SK-N-SH treated with all-trans-retinoic acid at 6 μM for 48 hours (cell line): ENCODE results near the gene KCNIP1.

ENCODE experiments used
- ATAC-seq: fragments of 200-7000 bp; cut with Tn5 transposase; 3 replicates; pipeline ENCODE4 v1.9.1; 2020; ENCODE audit warnings: mild to moderate bottlenecking, moderate library complexity
- ARNTL ChIP-seq: fragments of 450-650 bp; formaldehyde crosslinking; IDR thresholded peaks from 2 replicates; pipeline ENCODE4 v1.5.0; 2020; ENCODE audit warnings: low read depth, mild to moderate bottlenecking, moderate library complexity, borderline replicate concordance
- BACH2 ChIP-seq: fragments of 250-450 bp; sonication (Bioruptor Pico); IDR thresholded peaks from 2 replicates; pipeline ENCODE4 v1.9.0; 2021; ENCODE audit warnings: mild to moderate bottlenecking, borderline replicate concordance
- CSDC2 ChIP-seq: fragments of 250-450 bp; sonication (Bioruptor Pico); IDR thresholded peaks from 2 replicates; pipeline ENCODE4 v1.5.0; 2020; ENCODE audit warnings: mild to moderate bottlenecking, moderate library complexity
- ESRRG ChIP-seq: fragments of 250-450 bp; sonication (Bioruptor Pico); IDR thresholded peaks from 2 replicates; pipeline ENCODE4 v1.6.1; 2021; ENCODE audit warnings: mild to moderate bottlenecking
- GLIS3 ChIP-seq: fragments of 250-450 bp; sonication (Bioruptor Pico); IDR thresholded peaks from 2 replicates; pipeline ENCODE4 v1.5.0; 2020; ENCODE audit warnings: mild to moderate bottlenecking, moderate library complexity
- ISL1 ChIP-seq: fragments of 250-450 bp; sonication (Bioruptor Pico); IDR thresholded peaks from 2 replicates; pipeline ENCODE4 v2.1.2; 2022; ENCODE audit warnings: mild to moderate bottlenecking, moderate library complexity
- OSR1 ChIP-seq: fragments of 250-450 bp; sonication (Bioruptor Pico); IDR thresholded peaks from 2 replicates; pipeline ENCODE4 v1.8.0; 2022; ENCODE audit warnings: moderate library complexity, mild to moderate bottlenecking, inconsistent platforms
- PPARA ChIP-seq: fragments of 250-450 bp; sonication (Bioruptor Pico); IDR thresholded peaks from 2 replicates; pipeline ENCODE4 v1.5.0; 2020; ENCODE audit warnings: mild to moderate bottlenecking, borderline replicate concordance
- RARB ChIP-seq: fragments of 250-450 bp; sonication (Bioruptor Pico); IDR thresholded peaks from 2 replicates; pipeline ENCODE4 v1.8.0; 2021; ENCODE audit warnings: mild to moderate bottlenecking, moderate library complexity
- SNAI2 ChIP-seq: fragments of 250-450 bp; sonication (Bioruptor Pico); IDR thresholded peaks from 2 replicates; pipeline ENCODE4 v1.5.0; 2020; ENCODE audit warnings: mild to moderate bottlenecking, moderate library complexity
- TCF4 ChIP-seq: fragments of 250-450 bp; sonication (Bioruptor Pico); IDR thresholded peaks from 2 replicates; pipeline ENCODE4 v1.8.0; 2021; ENCODE audit warnings: mild to moderate bottlenecking, moderate library complexity, borderline replicate concordance
- TOX ChIP-seq: fragments of 250-450 bp; sonication (Bioruptor Pico); IDR thresholded peaks from 2 replicates; pipeline ENCODE4 v1.8.0; 2021; ENCODE audit warnings: mild to moderate bottlenecking, moderate library complexity, borderline replicate concordance
- ZC3H10 ChIP-seq: fragments of 250-450 bp; sonication (Bioruptor Pico); IDR thresholded peaks from 2 replicates; pipeline ENCODE4 v1.5.1; 2021; ENCODE audit warnings: mild to moderate bottlenecking, moderate library complexity
- ZFP3 ChIP-seq: fragments of 250-450 bp; sonication (Bioruptor Pico); IDR thresholded peaks from 2 replicates; pipeline ENCODE4 v1.5.0; 2020; ENCODE audit warnings: mild to moderate bottlenecking, moderate library complexity
- ZFP30 ChIP-seq: fragments of 450-650 bp; formaldehyde crosslinking; IDR thresholded peaks from 2 replicates; pipeline ENCODE4 v1.5.0; 2022; ENCODE audit warnings: mild to moderate bottlenecking, moderate library complexity
- ZNF565 ChIP-seq: fragments of 450-650 bp; formaldehyde crosslinking; conservative IDR thresholded peaks from 2 replicates; pipeline ENCODE4 v1.5.0; 2020; ENCODE audit warnings: low read depth, mild to moderate bottlenecking, moderate library complexity
- ZNF70 ChIP-seq: fragments of 450-650 bp; formaldehyde crosslinking; IDR thresholded peaks from 2 replicates; pipeline ENCODE4 v1.5.0; 2020; ENCODE audit warnings: mild to moderate bottlenecking, moderate library complexity
- TF ChIP-seq, protein P1 (sequence below): fragments of 250-450 bp; sonication (Bioruptor Pico); IDR thresholded peaks from 2 replicates; pipeline ENCODE4 v1.8.0; 2020; ENCODE audit warnings: mild to moderate bottlenecking, moderate library complexity, borderline replicate concordance
- TF ChIP-seq, protein P2 (sequence below): fragments of 250-450 bp; sonication (Bioruptor Pico); IDR thresholded peaks from 2 replicates; pipeline ENCODE4 v1.5.1; 2021; ENCODE audit warnings: mild to moderate bottlenecking, moderate library complexity
- TF ChIP-seq, protein P3 (sequence below): fragments of 250-450 bp; sonication (Bioruptor Pico); IDR thresholded peaks from 2 replicates; pipeline ENCODE4 v1.8.0; 2021; ENCODE audit warnings: low read depth, mild to moderate bottlenecking, moderate library complexity, borderline replicate concordance
- TF ChIP-seq, protein P4 (sequence below): fragments of 250-450 bp; sonication (Bioruptor Pico); IDR thresholded peaks from 2 replicates; pipeline ENCODE4 v1.5.0; 2020; ENCODE audit warnings: mild to moderate bottlenecking, moderate library complexity

Gene KCNIP1

DNA sequence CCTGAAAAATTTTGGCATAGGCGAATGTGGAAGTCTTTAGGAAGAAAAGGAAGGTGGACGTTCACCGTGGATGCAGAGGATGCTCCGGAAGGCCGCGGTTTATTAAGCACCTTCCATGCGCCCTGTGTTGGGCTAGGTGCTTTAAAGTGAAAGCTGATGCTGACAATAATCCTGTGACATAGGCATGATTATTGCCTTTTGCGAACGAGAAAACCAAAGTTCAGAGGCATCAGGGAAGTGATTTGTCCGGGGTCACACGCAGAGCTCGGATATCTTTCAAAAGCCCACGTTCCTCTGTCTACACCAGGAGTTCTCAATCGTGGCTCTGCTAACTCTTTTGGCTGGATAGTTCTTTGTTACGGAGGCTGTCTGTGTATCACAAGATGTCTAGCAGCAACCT, 267.7 kb downstream of the KCNIP1 start:
- no peak for ATAC-seq
- TF ChIP-seq RARB (CRISPR knock-in tag), result no peak

DNA sequence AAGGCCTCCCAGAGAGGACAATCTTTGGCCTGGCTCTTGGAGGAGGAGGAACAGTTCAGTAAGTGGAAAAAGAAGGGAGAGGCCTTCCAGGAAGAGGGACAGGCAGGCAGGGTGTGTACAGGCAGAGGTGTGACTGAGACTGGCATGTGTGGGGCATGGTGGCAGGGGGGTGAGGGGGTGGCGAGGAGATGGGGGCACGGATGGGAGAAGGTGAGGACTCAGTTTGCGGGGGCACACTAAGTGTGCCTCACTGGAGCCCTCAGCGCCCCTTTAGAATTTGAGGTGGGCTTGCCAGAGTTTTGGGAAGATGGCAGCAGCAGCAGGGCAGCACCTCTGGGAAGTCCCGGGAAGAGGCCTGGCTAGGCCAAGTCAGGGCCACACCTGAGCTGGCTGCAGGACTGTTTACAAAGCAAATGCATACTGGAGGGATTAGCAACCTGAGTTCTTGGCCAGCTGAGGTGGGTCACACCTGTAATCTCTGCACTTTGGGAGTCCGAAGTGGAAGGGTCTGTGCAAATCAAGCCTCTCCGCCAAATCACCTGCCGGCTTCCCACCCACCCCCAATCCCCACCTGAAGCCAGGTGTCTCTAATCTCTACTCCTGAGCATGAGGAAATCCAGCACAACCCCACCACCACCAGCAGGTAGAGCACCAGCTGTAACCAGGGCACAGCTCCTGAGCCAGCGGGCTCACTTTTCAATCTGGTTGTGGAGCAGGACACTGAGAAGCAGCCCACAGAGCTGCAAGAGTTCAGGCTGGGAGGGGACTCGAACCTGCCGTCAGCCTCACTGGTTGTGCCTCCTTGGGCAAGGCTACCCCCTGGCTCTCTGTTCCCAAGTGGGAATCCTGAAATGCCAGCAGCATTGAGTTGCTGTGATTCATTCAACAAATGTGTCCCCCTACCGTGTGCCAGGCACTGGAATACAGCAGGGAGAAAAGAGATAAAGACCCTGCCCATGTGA, 269.5 kb downstream of the KCNIP1 start:
- TF ChIP-seq TCF4 (CRISPR knock-in tag) (no peak), ESRRG (CRISPR knock-in tag) (no peak), RARB (CRISPR knock-in tag) (no peak), TOX (no peak)
- TF ChIP-seq, all 23 proteins: peak for 0
- ATAC-seq, result no peak

DNA sequence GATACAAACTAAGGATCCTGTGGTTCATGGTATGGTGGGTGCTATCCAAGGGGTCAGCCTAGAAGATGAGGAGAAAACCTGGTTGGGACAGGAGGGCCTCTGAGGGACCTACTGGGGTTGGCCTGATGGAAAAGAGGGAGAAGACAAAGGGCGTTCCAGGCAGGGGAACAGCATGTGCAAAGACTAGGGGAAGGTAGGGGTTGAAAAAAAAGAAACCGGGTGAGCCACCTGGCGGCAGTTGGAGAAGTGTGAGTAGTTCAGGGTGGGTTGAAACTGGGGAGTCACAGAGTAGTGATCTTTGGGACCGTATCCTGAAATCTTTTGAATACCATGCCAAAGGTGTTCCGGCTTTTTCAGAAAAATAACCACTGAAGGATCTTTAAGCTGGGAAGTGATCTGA, 271.0 kb downstream of the KCNIP1 start:
- ATAC-seq, result no peak
- TF ChIP-seq ZFP3 (CRISPR knock-in tag), result no peak
- TF ChIP-seq, protein P1, sequence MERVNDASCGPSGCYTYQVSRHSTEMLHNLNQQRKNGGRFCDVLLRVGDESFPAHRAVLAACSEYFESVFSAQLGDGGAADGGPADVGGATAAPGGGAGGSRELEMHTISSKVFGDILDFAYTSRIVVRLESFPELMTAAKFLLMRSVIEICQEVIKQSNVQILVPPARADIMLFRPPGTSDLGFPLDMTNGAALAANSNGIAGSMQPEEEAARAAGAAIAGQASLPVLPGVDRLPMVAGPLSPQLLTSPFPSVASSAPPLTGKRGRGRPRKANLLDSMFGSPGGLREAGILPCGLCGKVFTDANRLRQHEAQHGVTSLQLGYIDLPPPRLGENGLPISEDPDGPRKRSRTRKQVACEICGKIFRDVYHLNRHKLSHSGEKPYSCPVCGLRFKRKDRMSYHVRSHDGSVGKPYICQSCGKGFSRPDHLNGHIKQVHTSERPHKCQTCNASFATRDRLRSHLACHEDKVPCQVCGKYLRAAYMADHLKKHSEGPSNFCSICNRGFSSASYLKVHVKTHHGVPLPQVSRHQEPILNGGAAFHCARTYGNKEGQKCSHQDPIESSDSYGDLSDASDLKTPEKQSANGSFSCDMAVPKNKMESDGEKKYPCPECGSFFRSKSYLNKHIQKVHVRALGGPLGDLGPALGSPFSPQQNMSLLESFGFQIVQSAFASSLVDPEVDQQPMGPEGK (CRISPR knock-in tag), result no peak
- no peak for TF ChIP-seq BACH2 (CRISPR knock-in tag)
- no peak for TF ChIP-seq PPARA (CRISPR knock-in tag)
- no peak for TF ChIP-seq ZFP30
- no peak for TF ChIP-seq ZC3H10 (CRISPR knock-in tag)
- TF ChIP-seq, protein P2, sequence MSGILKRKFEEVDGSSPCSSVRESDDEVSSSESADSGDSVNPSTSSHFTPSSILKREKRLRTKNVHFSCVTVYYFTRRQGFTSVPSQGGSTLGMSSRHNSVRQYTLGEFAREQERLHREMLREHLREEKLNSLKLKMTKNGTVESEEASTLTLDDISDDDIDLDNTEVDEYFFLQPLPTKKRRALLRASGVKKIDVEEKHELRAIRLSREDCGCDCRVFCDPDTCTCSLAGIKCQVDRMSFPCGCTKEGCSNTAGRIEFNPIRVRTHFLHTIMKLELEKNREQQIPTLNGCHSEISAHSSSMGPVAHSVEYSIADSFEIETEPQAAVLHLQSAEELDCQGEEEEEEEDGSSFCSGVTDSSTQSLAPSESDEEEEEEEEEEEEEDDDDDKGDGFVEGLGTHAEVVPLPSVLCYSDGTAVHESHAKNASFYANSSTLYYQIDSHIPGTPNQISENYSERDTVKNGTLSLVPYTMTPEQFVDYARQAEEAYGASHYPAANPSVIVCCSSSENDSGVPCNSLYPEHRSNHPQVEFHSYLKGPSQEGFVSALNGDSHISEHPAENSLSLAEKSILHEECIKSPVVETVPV (CRISPR knock-in tag), result no peak
- no peak for TF ChIP-seq ZNF565 (CRISPR knock-in tag)
- TF ChIP-seq OSR1 (CRISPR knock-in tag), result no peak
- TF ChIP-seq RARB (CRISPR knock-in tag), result no peak
- no peak for TF ChIP-seq GLIS3 (CRISPR knock-in tag)
- no peak for TF ChIP-seq TCF4 (CRISPR knock-in tag)
- TF ChIP-seq CSDC2 (CRISPR knock-in tag), result no peak
- no peak for TF ChIP-seq ARNTL (CRISPR knock-in tag)

DNA sequence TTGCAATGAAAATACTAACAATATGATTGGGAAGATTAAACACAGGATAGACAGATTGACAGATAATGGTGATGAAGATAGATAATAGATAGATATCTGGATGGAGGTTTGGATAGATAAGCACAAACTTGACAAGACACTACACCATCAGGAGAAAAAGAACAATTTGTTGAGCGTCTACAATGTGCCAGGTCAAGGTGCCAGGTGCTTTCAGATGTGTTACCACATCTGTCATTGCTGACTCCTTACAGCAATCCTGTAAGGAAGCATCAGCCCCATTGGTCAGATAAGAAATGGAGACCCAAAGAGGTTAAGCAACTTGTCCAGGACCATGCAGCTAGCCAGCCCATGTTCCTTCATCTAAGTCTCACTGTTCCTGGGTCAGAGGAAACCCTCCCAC, 278.1 kb downstream of the KCNIP1 start:
- ATAC-seq, result no peak
- TF ChIP-seq PPARA (CRISPR knock-in tag) (no peak), ESRRG (CRISPR knock-in tag) (no peak), TOX (no peak), ZC3H10 (CRISPR knock-in tag) (no peak), ZNF70 (CRISPR knock-in tag) (no peak), TCF4 (CRISPR knock-in tag) (no peak), GLIS3 (CRISPR knock-in tag) (no peak)
- TF ChIP-seq, protein P2 (CRISPR knock-in tag), result no peak
- TF ChIP-seq, protein P3, sequence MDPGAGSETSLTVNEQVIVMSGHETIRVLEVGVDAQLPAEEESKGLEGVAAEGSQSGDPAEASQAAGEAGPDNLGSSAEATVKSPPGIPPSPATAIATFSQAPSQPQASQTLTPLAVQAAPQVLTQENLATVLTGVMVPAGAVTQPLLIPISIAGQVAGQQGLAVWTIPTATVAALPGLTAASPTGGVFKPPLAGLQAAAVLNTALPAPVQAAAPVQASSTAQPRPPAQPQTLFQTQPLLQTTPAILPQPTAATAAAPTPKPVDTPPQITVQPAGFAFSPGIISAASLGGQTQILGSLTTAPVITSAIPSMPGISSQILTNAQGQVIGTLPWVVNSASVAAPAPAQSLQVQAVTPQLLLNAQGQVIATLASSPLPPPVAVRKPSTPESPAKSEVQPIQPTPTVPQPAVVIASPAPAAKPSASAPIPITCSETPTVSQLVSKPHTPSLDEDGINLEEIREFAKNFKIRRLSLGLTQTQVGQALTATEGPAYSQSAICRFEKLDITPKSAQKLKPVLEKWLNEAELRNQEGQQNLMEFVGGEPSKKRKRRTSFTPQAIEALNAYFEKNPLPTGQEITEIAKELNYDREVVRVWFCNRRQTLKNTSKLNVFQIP, result no peak

DNA sequence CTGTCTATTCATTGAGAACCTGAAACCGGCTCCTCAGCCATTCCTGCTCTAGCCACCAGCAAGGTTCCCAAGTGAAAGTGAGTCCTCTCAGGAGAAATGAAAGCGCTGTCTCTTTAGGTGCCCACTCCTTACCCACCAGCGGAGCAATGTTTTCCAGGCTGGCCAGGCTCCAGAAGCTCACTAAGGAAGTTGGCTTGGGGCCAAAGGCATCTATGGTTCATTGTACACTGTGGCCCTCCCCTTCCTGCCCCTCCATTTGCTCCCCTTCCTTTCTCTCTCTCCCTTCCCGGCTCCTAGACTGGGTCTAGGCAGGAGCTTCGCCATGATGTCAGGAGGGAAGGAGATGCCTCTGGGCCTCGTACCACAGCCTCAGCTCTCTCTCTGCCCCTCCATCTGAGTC, 278.6 kb downstream of the KCNIP1 start:
- no peak for ATAC-seq
- TF ChIP-seq ARNTL (CRISPR knock-in tag) (no peak), SNAI2 (CRISPR knock-in tag) (no peak), ZC3H10 (CRISPR knock-in tag) (no peak), CSDC2 (CRISPR knock-in tag) (no peak), ISL1 (CRISPR knock-in tag) (no peak), OSR1 (CRISPR knock-in tag) (no peak)
- TF ChIP-seq, protein P4, sequence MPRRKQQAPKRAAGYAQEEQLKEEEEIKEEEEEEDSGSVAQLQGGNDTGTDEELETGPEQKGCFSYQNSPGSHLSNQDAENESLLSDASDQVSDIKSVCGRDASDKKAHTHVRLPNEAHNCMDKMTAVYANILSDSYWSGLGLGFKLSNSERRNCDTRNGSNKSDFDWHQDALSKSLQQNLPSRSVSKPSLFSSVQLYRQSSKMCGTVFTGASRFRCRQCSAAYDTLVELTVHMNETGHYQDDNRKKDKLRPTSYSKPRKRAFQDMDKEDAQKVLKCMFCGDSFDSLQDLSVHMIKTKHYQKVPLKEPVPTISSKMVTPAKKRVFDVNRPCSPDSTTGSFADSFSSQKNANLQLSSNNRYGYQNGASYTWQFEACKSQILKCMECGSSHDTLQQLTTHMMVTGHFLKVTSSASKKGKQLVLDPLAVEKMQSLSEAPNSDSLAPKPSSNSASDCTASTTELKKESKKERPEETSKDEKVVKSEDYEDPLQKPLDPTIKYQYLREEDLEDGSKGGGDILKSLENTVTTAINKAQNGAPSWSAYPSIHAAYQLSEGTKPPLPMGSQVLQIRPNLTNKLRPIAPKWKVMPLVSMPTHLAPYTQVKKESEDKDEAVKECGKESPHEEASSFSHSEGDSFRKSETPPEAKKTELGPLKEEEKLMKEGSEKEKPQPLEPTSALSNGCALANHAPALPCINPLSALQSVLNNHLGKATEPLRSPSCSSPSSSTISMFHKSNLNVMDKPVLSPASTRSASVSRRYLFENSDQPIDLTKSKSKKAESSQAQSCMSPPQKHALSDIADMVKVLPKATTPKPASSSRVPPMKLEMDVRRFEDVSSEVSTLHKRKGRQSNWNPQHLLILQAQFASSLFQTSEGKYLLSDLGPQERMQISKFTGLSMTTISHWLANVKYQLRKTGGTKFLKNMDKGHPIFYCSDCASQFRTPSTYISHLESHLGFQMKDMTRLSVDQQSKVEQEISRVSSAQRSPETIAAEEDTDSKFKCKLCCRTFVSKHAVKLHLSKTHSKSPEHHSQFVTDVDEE, result no peak
